GM19372 (cell line): ENCODE results near the gene SUSD4.

Experiments used
- ATAC-seq: cut with Tn5 transposase; IDR thresholded peaks from one replicate; pipeline ENCODE4 v1.9.1; 2021; ENCODE audit warnings: mild to moderate bottlenecking, low read depth, moderate library complexity; ENCODE audit not compliant: unreplicated experiment

SUSD4 gene

DNA sequence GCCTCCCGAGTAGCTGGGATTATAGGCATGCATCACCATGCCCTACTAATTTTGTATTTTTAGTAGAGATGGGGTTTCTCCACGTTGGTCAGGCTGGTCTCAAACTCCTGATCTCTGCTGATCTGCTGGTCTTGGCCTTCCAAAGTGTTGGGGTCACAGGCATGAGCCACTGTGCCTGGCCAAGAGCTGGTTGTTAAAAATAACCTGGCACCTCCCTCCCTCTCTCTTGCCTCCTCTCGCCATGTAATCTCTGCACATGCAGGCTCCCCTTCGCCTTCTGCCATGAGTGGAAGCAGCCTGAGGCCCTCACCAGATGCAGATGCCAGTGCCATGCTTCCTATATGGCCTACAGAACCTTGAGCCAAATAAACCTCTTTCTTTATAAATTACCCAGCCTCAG, 146.2 kb downstream of the SUSD4 start:
- no peak for ATAC-seq

DNA sequence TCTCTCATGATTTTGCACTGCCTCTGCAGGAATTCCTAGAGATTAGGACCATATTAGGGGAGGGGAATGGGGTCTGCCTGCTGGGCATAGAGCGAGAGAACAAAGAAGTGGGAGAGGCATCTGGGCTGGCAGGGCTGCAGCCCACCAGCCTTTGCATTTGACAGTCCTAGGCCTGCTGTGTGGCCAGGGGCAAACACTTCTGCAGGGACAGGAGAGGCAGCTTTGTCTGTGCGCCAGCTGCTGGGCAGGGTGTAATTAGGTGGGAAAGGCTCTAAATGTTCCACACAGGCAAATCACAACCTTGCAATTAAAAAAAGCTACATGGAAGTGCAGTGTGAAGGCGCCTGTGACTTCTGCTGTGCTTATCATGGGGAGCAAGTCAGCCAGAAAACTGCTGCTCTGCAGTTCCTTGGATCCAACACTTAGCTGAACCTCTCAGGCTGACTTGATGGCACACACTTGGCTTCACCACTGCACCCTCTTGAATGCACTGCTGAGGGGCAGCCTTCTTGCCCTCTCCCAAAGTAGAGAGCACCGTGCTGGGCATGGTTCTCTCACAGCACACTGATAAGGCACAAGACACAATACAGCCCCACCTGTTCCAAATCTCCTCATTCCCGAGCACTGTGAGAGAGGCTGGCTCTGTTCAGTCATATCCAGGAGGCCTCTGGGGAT, 147.3 kb downstream of the SUSD4 start:
- ATAC-seq = no peak

DNA sequence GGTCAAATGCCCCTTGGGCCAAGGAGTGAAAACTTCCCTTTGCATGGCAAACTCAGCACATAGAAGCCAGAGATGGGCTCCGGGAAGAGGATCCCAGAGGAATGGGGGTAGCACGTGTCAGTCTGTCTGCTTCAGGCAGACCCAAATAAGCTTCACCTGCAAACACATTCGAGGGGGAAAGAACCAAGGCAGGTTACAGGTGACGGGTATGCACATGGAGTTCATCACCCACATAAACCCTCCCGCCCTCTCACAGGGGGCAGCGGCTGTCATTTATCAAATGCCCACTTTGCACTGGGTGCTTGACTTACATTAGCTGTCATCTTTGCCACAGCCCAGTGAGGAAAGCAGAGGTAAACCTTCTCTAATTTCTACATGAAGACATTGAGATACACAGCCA, 147.9 kb downstream of the SUSD4 start:
- ATAC-seq = no peak

DNA sequence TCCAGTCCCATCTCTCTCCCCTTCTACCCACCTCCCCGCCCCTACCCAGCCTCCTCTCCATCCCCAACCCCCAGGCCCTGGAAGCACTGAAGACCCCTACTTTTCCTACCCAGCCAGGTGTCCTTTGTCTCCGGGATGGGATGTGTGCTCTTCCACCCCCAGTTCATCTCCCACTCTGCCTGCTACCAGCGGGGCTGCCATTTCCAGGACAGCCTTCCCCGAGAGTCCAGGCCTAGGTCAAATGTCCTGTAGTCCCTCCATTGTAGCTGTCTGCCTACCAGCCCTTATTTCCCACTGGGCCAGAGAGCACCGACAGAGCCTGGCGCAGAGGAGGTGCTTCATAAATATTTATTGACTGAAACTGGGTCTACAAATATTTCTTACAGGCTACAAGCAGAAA, 148.9 kb downstream of the SUSD4 start:
- no peak for ATAC-seq

DNA sequence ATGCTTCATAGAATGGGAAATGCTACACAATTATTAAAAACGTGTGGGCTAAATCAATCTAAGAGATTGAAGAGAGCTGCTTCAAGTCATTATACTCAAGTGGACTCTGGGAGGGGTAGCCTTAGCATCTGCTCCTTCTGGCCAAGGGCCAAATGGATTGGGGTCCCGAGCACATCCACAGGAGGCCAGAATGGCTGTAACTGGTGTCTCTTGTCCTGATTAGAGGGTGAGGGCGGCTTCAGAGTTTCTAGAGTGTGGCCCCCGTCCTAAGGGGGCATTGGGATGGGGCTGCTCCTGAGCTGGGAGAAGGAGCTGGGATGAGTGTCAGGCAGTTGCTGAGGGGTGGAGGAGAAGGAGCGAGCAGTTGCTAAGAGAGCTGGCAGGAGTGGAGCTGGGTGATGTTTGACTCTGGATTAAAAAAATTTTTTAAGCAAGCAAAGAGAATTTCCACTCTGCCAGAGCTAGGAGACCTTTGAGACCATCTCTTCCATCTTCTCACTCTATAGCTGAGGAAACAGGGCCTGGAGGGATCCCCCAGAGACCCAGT, 149.6 kb downstream of the SUSD4 start:
- ATAC-seq = no peak

DNA sequence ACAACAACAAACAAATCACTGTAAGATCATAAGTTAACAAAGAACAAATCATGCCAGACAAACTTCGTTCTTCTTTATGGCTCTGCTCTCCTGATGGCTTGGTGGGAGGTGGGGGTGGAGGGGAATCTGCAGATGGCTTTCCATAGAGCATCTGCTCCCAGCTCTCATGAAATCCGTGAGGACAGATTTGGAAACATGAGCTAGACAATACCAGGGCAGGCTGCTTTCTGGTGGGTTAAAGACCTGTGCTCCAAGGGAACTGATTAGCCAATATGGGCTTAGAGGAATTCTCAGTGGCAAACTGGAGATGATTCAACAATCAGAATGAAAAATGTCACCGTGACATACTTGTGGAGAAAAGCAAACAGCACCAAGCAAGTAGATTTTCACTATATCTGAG, 151.5 kb downstream of the SUSD4 start:
- no peak for ATAC-seq

DNA sequence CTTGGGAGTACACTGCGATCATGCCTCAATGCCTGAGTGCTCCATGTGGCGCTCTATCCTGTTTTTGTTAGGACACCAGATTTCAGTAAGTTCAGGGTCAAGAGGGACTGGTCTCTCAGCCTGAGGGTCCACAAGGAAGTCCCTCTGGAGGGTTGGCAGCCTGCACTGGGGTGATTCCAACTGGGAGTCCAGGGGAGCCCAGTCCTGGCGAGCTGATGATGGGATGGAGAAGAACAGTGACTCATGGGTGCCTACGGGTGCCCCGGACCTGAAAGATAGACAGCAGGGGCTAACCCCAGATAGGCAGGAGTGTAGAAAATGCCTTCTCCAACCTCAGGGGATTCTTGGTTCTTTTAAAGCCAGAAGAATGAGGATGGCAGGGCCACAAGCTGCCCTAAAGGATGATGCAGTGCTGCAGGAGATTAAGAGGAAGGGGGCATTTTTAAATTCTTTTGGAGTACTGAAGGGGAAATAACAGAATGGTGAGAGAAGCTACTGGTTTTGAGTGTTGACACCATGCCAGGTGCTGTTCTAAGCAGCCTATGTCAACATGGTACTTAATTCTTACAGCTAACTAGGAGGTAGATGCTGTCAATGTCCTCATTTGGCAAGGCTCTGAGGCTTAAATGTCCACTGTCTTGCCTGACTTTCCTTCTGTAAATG, 152.5 kb downstream of the SUSD4 start:
- ATAC-seq = no peak

DNA sequence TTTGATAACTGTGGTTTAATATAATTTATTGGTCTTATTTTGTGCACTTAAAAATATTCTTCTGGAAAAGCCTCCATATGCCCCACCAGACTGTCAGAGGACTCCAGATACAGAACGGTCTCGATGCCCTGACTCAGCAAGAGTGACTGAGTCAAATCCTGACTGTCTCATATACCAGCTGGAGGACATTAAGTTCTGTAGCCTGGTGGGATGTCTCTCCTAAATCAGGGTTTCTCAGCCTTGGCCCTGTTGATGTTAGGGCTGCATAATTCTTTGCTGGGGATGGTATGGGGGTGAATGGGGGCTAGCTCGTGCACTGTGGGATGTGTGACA, 153.2 kb downstream of the SUSD4 start:
- no peak for ATAC-seq

DNA sequence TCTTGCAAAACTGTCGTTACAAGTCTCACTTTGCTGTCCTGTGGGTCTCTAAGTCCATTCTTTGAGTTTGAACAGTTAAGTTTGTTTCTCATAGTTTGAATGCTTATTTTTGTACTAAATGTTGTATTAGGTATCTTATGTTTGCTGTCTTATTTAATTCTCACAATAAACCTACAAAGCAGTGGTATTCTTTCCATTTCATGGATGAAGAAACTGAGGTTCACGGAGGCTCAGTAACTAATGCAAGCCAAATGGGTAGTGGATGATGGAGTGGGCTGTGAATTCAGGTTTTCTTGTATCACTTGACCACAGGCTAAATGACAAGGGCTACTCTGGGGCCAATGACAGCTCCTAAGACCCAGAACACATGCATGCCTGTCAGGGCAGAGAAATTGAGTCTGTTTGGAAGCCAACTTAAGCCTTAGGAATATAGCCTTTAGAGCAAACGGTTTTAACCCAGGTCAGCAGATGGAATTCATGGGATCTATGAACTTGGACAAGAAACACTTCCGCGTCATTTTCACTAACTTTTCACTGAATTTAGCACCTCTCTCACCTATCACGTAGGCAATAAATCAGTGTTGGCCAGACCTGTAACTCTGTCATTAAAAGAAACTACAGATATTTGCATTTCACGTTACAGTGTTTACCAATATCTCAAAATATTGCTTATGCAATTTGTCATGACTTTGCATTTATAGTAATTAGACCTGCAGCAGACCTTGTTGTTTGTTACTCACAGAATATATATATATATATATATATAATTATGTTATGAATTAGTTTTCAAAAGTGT, 153.8 kb downstream of the SUSD4 start:
- ATAC-seq = no peak

DNA sequence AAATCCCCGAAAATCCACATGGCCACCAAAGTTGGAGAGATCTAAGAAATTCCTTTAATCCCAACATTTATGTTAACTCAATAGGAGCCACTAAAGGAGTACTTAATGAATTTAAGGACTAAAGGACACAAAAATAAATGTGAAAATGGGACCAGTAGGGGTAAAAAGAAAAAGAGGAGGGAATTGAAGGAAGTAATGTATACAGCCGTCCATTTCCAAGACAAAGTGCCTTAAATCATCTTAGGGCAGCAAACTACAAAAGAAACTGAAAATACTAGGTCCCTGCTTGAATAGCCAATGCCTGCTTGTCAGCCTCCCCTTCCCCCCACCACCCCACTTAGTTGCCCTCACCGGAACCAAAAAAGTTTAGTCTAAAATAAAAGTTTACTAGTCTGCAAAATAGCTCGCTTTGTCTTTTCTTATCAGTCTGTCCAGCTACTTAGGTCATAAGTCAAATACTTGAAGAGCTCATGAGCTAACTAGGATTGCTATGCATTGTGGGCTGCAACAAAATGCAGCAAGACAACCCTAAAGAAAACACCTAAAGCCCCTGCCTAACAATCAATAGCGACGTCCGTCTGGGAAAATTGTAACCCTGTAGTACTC, 154.6 kb downstream of the SUSD4 start:
- no peak for ATAC-seq

DNA sequence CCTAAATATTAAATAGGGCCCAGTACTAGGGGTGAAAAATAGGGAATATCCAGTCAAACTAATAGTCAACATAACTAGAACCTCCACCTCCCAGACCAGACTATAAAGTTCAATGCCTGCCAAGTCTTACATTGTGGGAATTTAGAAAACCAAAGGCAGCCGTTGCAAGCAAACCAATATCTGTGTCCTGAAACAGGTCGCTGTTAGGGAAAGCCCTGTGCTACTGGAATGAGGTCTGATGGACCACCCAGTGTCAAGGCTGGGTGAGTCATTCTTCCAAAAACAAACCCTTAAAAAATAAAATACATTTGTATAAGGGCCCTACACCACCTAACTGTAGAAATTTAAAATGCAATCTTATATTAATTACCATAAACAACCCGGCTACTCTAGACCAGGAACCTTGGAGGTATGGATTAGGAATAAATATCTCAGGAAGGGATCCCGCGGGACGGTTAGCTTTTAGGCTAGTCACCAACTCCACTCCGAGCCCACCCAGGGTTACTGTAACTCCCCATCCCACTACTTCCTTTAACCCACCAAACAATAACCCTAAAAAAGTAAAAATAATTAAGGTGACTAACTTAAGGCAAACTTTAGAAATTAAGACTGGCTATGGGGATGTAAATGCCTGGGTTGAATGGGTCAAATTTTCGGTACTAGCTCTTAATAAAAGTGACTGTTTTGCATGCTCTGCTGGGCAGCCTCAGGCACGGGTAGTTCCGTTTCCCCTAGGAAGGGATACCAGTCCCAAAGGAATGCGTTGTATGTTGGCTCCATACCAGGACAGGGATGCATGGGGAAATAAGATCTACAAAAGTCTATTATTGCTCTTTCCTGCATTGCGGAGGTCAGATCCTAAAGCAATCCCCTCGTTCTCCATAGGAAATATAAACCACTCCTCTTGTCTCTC, 155.6 kb downstream of the SUSD4 start:
- ATAC-seq = no peak

DNA sequence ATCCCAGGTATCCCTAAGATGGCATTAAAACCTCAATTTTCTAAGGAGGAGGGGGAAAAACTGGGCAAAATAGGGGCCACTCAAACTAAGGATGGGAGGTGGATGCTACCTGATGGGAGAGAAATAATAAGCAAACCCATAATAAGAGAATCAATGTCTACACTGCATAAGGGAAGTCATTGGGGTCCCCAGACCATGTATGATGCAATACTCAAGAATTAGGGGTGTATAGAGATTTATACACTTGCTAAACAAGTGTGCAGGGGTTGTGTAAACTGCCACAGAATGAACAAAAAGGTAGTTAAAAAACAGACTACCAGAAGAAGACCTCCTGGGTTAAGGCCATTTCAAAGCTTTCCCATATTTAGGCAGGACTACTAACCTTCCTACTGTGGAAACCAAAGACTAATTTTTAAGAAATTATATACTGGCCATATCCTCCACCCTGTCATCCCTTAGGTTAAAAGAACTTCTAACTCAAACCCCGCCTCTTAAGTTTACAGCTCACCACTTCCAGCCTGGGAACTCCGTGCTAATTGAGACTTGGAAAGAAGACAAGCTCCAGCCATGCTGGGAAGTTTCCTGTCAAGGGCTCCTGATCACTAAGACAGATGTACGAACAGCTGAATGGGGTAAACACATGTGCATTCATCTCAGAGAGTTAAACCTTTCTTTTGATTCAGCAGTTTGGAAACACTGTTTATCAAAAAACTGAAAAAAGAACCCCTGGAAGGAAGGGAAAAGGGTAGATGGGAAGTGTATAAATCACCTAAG, 156.5 kb downstream of the SUSD4 start:
- no peak for ATAC-seq

DNA sequence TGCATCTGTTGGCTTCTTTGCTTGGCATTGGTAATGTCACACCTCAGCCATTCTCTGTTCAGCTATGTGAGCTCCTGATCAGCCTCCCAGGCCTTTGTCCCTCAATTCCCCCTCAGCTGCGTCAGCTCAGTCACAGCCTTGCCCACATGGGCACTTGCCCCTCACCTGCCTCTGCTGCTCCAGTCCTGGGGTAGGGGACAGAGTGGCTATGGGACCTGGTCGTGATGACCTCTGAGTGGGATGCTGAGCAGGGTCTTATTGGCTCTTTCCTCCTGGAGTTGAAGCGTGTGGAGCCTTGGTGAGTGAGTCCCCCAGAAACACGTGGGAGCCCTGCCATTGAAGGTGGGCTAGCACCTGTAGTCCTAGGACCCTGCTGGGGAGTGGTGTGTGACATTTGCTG, 159.6 kb downstream of the SUSD4 start:
- ATAC-seq = no peak

DNA sequence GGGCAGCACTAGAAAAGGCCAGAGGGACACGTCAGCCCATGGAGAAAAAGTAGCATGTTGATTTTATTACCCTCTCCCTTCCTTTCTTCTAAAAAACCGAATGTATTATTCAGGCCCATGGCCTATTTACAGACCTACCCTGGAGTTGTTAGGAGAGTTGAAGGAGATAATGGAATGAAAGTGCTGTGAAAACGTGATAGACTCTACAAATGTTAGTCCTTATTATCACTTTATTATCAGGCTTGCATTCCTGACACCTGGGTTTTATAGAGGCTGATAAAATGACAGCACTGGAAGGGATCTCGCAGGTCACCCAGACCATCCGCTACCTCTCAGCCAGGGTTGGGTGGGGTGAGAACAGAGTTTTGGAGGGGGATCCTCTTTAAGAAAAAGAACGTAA, 160.3 kb downstream of the SUSD4 start:
- no peak for ATAC-seq

DNA sequence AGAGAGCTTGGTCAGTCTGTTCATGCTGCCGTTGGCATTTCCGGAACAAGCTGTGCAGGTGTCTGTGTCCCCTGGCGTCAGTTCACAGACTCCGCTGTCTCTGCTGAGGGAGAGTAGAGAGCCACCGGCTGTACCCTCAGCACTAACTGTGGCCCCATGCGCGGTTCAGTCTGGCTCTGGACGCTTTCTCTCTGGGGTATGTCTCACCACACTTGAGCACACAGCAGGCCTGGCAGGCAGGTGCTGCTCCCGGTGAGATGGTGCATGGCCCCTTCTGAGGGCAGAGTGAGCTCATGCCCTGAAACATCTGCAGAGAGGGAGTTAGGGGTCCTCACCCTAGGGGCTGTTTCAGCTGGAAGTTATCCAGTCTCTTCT, 161.0 kb downstream of the SUSD4 start:
- ATAC-seq = no peak

DNA sequence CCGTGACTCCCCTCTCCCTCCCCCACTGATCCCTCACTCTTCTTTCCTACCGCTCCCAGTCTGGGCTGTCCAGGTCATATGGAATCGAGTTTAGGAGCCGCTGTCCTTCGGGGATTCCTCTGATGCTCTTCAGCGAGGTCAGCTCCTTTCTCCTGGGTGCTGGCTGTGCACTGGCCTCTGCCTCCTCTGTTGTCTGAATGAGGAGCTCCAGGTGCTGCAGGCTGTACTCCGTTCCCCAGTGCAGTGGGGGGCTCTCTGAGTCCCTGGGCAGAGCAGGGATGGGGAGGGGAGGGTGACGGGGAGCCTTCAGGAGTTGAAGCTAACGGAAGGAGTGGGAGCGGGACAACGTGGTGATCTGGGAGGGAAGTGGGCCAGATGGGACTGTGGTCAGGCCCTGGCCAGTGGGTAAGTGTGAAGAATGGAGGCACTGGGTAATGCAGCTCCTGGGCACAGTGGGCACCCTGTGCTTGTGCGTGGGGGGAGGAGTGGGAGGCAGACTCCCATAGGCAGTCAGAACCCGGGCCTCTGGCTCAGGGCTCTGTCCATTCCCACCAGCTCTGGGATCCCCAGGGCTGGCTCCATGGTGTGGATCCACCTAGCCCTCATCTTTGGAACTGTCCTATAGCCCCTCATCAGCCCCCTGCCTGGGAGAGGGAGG, 161.5 kb downstream of the SUSD4 start:
- ATAC-seq = no peak

DNA sequence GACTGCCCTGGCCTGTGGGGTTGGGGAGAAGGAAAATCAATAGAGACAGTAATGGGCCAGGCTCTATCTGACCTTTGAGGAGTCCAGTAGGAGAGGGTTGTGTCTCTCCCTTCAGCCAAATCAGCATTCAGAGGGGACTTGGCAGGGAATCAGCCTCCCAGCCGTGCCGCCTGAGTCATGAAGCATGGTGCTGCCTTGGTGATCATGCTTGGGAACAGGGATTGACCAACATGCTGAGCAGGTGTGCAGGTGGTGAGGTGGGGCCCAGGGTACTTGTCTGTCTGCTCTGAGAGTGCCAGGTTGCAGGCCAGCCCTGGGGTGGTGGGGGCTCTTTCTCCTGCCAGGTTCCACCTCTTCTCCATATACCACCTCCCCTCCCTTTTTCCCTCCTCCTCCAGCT, 162.0 kb downstream of the SUSD4 start:
- no peak for ATAC-seq

DNA sequence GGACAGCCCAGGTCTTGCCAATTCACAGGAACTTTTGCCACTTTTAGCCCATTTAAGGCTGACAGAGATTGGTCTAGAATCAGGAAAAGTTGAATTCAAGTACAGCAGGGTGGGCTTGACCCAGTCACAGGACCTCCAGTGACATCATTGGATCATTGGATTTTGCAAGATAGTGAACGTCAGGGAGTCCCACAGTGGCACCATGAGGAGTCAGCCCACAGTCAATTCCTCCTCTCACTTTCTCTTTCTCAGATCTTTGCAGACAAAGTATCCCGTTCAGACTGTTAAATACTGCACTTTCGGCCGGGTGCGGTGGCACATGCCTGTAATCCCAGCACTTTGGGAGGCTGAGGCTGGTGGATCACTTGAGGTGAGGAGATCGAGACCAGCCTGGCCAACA, 163.1 kb downstream of the SUSD4 start:
- ATAC-seq = no peak

DNA sequence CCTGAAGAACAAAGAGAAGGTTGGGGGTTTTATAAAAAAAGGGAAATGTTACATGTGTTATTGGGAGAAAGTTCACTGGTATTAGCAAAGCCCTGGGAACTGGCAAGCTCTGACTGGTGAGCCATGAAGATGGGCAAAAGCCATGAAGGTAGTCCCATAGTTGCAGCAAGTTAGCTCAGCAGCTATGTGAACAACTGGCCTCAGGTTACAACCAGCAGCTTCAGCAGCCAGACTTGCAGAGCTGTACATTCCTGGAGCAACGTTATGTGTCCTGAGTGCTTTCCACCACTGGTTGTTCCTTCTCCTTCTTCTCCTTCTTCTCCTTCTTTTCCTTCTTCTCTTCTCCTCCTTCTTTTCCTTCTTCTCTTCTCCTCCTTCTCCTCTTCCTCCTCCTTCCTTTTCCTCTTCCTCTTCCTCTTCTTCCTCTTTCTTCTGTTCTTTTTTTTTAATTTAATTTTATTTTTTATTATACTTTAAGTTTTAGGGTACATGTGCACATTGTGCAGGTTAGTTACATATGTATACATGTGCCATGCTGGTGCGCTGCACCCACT, 164.8 kb downstream of the SUSD4 start:
- ATAC-seq = no peak
